GM19238 (cell line): ENCODE data around the gene SCEL.
"Not testable (repeated sequence)": the region's sequence is repeated elsewhere in the genome, so short reads cannot be mapped to it uniquely, and the experiment has no call there.

Experiments
- DNase-seq: peaks from one replicate; pipeline ENCODE4 v3.0.0; 2011; ENCODE audit warnings: low spot score; ENCODE audit not compliant: insufficient read length

Gene SCEL

GRCh38 chr13:77535448-77535847, at the start of gene SCEL:
Gene SCEL (plus strand): TSS chr13:77535706. CDS start chr13:77555876, 20,170 bp downstream.
- no peak for DNase-seq

GRCh38 chr13:77489566-77490337, 45.8 kb upstream of the SCEL start:
- no peak for DNase-seq

DNA sequence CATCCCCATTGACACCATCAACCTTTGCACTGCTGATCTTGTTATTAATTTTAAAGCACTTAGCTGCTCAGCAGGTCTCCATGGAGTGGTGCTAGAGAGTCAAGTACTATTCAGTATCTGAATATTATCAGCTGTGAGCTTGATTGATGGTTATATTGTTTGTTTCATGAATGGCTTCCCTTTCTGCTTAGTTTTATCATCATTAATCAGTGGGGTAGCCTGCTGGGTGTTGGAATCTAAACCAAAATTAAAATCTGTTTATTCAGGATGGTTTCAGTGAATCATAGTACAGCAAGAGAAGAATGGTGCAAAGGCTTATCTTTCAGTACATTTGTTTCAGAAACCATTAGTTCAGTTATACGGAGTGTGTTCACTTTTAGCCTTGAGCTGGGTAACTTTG, 42.5 kb upstream of the SCEL start:
- DNase-seq = no peak

DNA sequence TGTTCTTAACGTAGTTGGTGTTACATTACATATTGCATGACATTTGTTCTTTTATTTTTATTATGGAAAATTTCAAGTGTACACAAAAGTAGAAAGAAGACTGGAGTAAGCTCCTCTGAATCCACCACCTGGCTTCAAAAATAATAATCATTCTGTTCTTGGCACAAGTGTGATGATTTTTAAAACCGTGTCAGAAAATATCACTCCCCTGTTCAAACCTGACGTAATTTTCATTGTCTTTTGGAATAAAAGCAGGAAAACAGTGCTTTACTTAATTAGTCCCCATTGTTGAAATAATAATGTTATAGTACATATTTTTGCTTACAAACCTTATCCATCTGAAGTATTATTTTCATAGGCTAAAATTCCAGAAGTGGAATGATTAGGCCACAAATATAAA, 41.3 kb upstream of the SCEL start:
- no peak for DNase-seq

DNA sequence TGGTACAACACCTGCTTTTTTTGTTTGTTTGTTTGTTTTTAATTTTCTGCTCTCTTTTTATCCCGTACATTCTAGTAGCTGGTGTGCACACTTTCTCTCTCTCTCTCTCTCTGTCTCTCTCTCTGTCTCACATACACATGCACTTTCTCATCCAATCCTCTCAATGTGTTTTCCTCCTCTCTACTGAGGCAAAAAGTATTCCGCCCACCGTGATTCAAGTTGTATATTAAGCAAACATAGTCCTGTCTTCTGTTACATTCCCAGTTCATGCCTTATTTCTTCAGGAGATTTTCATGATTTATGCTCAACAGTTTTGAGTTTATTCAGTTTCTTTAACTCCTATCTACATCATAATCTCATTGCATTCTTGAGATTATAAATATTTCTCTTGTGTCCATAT, 38.2 kb upstream of the SCEL start:
- DNase-seq = no peak

- no peak for DNase-seq
Observed at GRCh38 chr13:77497835-77498234, 37.7 kb upstream of the SCEL start.

- no peak for DNase-seq
Observed at GRCh38 chr13:77502104-77502720, 33.3 kb upstream of the SCEL start.

DNA sequence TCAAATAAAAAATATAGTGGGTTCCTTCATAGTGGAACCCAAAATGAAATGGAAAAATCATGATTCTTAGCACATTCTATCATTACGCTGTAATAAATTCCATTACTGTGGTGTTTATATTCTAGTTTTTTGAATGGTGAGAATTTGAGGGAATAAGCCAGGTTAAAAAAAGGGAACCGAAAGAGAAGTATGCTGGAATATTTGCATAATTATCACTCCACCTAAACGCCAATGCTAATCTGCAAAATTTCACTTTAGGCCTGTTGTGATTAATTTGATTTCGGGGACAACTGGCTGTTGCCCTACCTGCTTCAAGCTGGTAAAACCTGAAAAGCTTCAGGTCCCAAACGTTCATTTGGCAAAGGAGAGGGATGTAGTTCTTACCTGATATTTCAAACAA, 32.1 kb upstream of the SCEL start:
- no peak for DNase-seq

DNA sequence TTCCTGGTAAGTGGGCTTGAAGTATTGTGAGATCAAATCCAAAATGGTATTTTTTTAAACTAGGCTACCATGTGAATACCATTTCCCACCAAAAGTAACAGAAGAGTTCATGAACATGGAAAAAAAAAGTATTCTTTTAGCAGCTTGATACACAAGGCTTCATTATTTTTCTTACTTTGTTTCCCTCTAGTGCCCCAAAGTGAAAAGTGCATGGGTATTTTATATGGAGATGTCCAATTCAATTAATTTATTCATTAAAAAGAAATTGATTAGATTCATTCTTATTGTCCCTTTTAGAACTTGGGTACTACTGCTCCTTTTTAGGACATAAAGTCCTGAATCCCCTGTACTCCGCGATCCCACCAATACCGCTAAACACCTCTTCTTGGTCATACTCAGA, 28.6 kb upstream of the SCEL start:
- DNase-seq = no peak

DNA sequence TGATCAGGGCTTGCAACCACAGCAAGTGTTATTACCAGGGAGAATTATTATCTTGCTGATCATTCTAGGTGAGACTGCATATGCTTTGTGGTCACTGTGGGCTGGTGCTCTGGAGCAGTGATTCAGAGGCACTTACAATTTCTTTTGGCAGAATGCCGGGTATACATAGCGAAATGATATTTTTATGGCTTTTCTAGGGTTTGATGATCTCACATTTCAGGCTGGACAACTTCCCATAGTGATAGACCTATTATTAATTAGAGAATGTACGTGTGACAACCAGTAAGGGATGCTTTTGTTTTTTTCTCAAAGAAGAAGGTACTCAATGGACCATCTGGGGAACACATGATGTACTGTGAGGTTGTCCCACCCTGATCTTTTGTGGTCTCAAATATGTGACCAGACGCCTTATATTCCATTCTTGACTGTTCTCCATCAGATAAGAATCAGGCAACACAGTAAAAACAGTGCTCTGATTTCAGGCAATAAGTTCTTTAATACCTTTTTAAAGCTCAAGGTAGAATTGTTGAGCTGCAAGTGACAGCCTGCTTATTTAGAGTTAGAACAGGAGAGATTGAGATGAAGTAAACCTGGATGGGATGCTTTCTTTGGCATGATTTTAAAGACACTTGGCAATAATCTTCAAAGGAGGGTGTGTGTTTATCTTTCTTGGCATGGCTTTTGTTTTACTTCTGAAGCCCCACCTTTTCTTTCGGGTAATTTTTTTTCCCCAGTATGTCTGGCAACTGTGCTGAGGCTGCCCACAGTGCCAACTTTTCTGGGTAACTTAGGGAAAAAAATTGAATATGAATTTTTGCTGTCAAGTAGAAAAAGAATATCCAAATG, 27.4 kb upstream of the SCEL start:
- no peak for DNase-seq

- DNase-seq = no peak
Observed at GRCh38 chr13:77508959-77509620, 26.4 kb upstream of the SCEL start.

DNA sequence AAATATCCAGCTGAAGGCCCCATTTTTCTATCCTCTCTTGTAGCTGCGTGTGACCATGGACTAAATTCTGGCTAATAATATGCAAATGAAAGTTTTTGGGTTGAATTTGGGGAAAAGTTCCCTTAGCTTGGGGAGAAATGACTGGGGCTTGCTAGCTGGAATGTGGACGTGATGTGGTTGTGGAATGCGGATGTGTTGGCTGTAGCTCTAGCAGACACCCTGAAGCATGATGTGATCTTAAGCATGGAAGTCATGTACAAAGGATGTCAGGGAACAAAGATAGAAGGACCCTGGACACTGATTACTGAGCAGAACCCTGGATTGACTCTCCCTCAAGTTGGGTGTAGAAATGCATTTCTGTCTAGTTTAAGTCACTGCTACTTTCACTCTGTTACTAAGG, 25.4 kb upstream of the SCEL start:
- no peak for DNase-seq

DNA sequence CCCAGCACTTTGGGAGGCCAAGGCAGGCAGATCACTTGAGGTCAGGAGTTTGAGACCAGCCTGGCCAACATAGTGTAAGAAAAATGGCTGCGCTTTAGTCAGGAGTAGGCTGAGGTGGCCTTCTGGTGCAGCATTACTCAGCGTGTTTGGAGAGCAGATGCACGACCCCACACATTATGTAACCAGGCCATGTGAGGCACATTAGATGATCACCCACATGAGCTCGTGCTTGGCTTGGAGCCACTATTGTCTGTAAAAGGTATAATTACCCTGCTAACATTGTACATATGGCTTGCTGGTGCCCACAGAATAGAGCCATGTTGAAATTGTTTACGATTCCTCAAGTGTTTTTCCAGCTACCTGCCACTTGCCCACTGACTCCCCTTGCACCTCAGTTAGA, 24.0 kb upstream of the SCEL start:
- no peak for DNase-seq

DNA sequence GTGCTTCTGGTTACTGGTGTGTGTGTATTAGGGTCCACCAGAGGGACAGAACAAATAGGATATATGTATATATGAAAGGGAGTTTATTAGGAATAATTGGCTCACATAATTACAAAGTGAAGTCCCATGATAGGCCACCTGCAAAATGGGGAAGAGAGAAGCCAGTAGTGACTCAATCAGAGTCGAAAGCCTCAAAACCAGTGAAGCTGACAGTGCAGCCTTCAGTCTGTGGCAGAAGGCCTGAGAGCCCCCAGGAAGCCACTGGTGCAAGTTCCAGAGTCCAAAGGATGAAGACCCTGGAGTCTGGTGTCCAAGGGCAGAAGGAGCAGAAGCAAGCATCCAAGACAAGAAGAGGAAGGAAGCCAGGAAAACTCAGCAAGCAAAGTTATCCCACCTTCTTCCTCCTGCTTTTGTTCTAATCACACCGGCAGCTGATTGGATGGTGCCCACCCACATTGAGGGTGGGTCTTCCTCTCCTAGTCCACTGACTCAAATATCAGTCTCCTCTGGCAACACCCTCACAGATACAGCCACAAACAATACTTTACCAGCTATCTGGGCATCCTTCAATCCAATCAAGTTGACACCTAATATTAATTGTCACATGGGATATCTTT, 21.7 kb upstream of the SCEL start:
- DNase-seq = no peak

DNA sequence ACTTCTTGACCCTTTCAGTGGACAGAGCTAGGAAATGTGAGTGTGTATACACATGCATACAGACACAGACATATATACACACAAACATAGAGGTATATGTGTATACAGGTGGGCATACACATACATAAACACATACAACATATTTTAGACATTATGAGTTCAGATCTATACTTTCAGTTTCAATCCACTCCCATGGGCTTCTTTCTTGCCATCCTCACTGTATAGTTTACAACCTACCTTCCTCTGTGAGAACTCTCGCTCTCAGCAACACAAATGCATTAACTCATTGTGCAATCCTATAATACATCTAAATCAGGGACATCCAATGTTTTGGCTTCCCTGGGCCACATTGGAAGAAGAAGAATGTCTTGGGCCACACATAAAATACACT, 21.2 kb upstream of the SCEL start:
- no peak for DNase-seq

DNA sequence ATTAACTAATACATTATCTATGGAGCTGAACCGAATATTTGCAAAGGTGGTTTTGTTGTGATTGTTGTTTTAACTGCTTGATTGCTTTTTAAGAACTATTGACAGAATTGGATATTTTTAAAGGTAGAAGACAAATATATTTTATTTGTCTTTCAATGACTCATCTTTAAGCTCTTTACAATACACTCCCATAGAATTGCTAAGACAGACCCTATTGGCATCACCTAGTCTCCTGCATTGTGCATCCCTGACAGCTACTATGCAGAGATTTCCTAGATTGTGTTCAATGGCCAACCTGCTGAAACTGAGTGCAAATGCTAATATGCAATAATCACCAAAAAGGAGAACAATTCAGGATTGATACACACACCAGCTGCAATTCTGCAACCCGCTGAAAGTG, 19.7 kb upstream of the SCEL start:
- DNase-seq = no peak

- no peak for DNase-seq
Observed at GRCh38 chr13:77516342-77516789, 19.1 kb upstream of the SCEL start.

DNA sequence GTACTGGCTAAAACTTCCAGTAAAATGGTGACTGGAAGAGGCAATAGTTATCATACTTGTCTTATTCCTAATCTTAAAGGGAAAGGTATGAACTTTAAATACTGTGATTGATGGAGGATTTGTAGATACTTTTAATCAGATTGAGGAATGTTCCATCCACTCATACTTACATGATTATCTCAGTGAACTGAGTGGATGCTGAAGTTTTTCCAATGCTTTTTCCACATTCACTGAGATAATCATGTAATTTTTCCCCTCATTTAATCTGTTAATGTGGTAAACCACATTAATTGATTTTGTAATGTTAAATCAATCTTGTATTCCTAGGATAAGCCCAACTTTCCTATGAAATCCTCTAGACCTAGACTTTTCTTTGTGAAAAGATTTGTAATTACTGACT, 17.2 kb upstream of the SCEL start:
- DNase-seq = no peak

DNA sequence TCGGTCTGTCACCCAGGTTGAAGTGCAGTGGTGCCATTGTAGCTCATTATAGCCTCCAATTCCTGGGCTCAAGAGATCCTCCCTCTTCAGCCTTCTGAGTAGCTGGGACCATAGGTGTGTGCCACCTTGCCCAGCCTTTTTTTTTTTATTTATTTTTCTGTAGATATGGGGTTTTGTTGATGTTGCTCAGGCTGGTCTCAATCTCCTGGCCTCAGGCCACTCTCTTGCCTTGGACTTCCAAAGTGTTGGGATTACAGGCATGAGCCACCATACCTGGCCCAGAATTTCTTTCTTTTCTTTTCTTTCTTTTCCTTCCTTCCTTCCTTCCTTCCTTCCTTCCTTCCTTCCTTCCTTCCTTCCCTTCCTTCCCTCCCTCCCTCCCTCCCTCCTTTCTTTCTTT, 16.1 kb upstream of the SCEL start:
- not testable (repeated sequence) for DNase-seq

- DNase-seq = no peak
Observed at GRCh38 chr13:77519808-77520207, 15.7 kb upstream of the SCEL start.

- DNase-seq = no peak
Observed at GRCh38 chr13:77521194-77521593, 14.3 kb upstream of the SCEL start.
